Measurements from ENCODE around the gene TPI1. TPM values are rescaled to one million over a fixed set of nuclear protein-coding genes. Genes with fewer than 3 reads are reported as not detected.

TPI1 gene
- total and polyA plus RNA-seq, 2 of the 8 experiments (the other 6 are each of a cell fraction or from before 2014, with no cell fraction given) = 910 to 3,018 TPM

- H2BK120ac ChIP-seq (replicated peaks; ENCODE audit: low read depth, low read length) = peak overlapping the region; percentile 4
- no peak overlapping the region for H4K91ac ChIP-seq (replicated peaks; ENCODE audit: insufficient read length, low read length)
- H2BK20ac ChIP-seq (ENCODE audit: low read length) = 0 out of 2 replicates have a peak overlapping the region, but pooled peaks have one; percentile 95
- H3K9ac ChIP-seq (replicated peaks in 1 of 4; ENCODE audit: extremely low read depth in 1 of 4, low read depth in 3 of 4, low read length in 3 of 4) = no peak overlapping the region
- no peaks in the 10 kb centered on the region for H3K9me3 ChIP-seq (ENCODE audit: insufficient read depth in 2 of 2, low read depth in 1 of 2, low read length in 1 of 2)
- H3K36me3 ChIP-seq (ENCODE audit: control insufficient read depth in 2 of 4, insufficient read depth in 4 of 4, low read length in 3 of 4) = peaks cover 0 to 20% (median 1%) of the 10 kb centered on the region in 4 experiments; a peak in 4 of 8 replicates
- H2AK5ac ChIP-seq (ENCODE audit: low read depth, low read length) = no peak overlapping the region
- H3K23ac ChIP-seq (ENCODE audit: insufficient read length) = no peak overlapping the region
- H4K8ac ChIP-seq (ENCODE audit: extremely low read depth, insufficient read depth, low read length) = 0 out of 2 replicates have a peak overlapping the region, but pooled peaks have one; percentile 17
- H3K79me1 ChIP-seq (ENCODE audit: low read depth, low read length) = no peaks in the 10 kb centered on the region
- H3K79me2 ChIP-seq (ENCODE audit: control insufficient read depth in 1 of 2, insufficient read depth in 2 of 2, low read length in 2 of 2) = no peaks in the 10 kb centered on the region
- POLR2A ChIA-PET (ENCODE audit: partially characterized antibody) = interaction anchor here (0.6 to 5.7 kb wide), 11 partner anchors 8 to 59 kb away, joined by 3 to 50 read pairs (median 3); partner anchors contain the start of genes C12orf57, CDCA3, RNU7-1 and SPSB2
- no peak overlapping the region for H2AFZ ChIP-seq (ENCODE audit: low read length)
- no peak overlapping the region for H3K4ac ChIP-seq (replicated peaks; ENCODE audit: insufficient read length, low read depth, low read length)
- peaks cover 2 to 10% (median 5%) of the 10 kb centered on the region in 4 experiments; a peak in 5 of 7 replicates for H3K4me1 ChIP-seq (replicated peaks in 1 of 4; ENCODE audit: control insufficient read depth in 3 of 4, insufficient read depth in 4 of 4, low read length in 3 of 4)
- 93% methylated on average over 21 of the region's 22 CpGs; no CpG with 5 or more reads in 1 of the 2 experiments for WGBS, 2 experiments (ENCODE audit: extremely low coverage in 1 of 2, insufficient coverage in 1 of 2, insufficient read length in 1 of 2, insufficient replicate concordance in 2 of 2, low coverage in 1 of 2, low lambda C conversion rate in 2 of 2, missing lambda C conversion rate in 1 of 2)
- CTCF ChIA-PET (ENCODE audit: partially characterized antibody) = interaction anchor here (1.2 to 3.1 kb wide), 5 partner anchors 8 to 41 kb away, joined by 4 to 18 read pairs (median 4); partner anchors contain the start of gene SPSB2
- H3K27ac ChIP-seq (ENCODE audit: low read depth, low read length) = no peak overlapping the region
- FAIRE-seq (no peak), DNase-seq (ENCODE audit: low read depth in 1 of 2, low spot score in 2 of 2) (no peak)
- H2BK5ac ChIP-seq (ENCODE audit: low read depth, low read length) = peak overlapping the region; percentile 15
- H3K27me3 ChIP-seq (replicated peaks in 1 of 4; ENCODE audit: control insufficient read depth in 3 of 4, extremely low read depth in 1 of 4, insufficient read depth in 3 of 4, low read length in 3 of 4) = no peaks in the 10 kb centered on the region
- no peak overlapping the region for H3K14ac ChIP-seq (ENCODE audit: insufficient read length)
- H4K20me1 ChIP-seq (replicated peaks in 1 of 2; ENCODE audit: control insufficient read depth in 1 of 2, insufficient read depth in 2 of 2, low read length in 2 of 2) = no peaks in the 10 kb centered on the region
- H3K23me2 ChIP-seq (ENCODE audit: low read depth, low read length) = no peaks in the 10 kb centered on the region
- no peak overlapping the region for H2BK15ac ChIP-seq (ENCODE audit: low read length)
- H3K4me2 ChIP-seq (ENCODE audit: insufficient read depth in 1 of 2, low read depth in 2 of 2, low read length in 2 of 2) = no peak overlapping the region
- 0 out of 2 replicates have a peak overlapping the region, but pooled peaks have one; percentile 94 for H2BK12ac ChIP-seq (ENCODE audit: low read depth, low read length)
- no peak overlapping the region for H4K5ac ChIP-seq (ENCODE audit: insufficient read length, low read depth, low read length)
- no peak overlapping the region for H3K56ac ChIP-seq (replicated peaks; ENCODE audit: insufficient read length, low read depth, low read length)
- no peak overlapping the region for H3K4me3 ChIP-seq (ENCODE audit: extremely low read depth in 1 of 4, insufficient read depth in 2 of 4, low read depth in 3 of 4, low read length in 4 of 4)
- H3K18ac ChIP-seq (ENCODE audit: extremely low read depth, low read length) = peak overlapping the region; percentile 51; the same call in 1 of the 2 replicates
- TF ChIP-seq TAF1 (IDR thresholded peaks at IDR 0.05; ENCODE audit: low read depth, low read length) = no peak
- TF ChIP-seq MAX (IDR thresholded peaks at IDR 0.05) = no peak; the same call in 1 of the 2 replicates
- TF ChIP-seq KDM1A (IDR thresholded peaks at IDR 0.05; ENCODE audit: borderline replicate concordance, low read length) = no peak
- TF ChIP-seq NANOG (IDR thresholded peaks at IDR 0.05; ENCODE audit: insufficient read depth, low read depth, low read length, poor library complexity, severe bottlenecking) = no peak
- TF ChIP-seq EP300 (IDR thresholded peaks at IDR 0.05; ENCODE audit: borderline replicate concordance in 1 of 2, low read depth in 2 of 2, low read length in 2 of 2) = no peak
- no peak for TF ChIP-seq HDAC6 (IDR thresholded peaks at IDR 0.05; ENCODE audit: low read depth, low read length)
- no peak for TF ChIP-seq SUZ12 (IDR thresholded peaks at IDR 0.05; ENCODE audit: low read length)
- no peak for TF ChIP-seq USF2 (IDR thresholded peaks at IDR 0.05; ENCODE audit: low read length)
- no peak for TF ChIP-seq KDM5A (IDR thresholded peaks at IDR 0.05; ENCODE audit: low read length)
- no peak for TF ChIP-seq SP1 (IDR thresholded peaks at IDR 0.05; ENCODE audit: low read depth, low read length)
- no peak for TF ChIP-seq MAFK (IDR thresholded peaks at IDR 0.05; ENCODE audit: low read depth, low read length)
- no peak for TF ChIP-seq POLR2A (IDR thresholded peaks at IDR 0.05; ENCODE audit: control extremely low read depth in 1 of 2, low read depth in 2 of 2, low read length in 2 of 2)
- TF ChIP-seq POLR2AphosphoS5 (IDR thresholded peaks at IDR 0.05; ENCODE audit: low read depth, low read length) = no peak
Measured at GRCh38 chr12:6884539-6884938, 17.2 kb downstream of the TPI1 start.

Data from H1 (cell line).